ENCODE data around the gene TAS2R40. TPM values are rescaled to one million over a fixed set of nuclear protein-coding genes. Genes with fewer than 3 reads are reported as not detected.

The TAS2R40 gene
- polyA plus RNA-seq, 3 donors: 0.54 TPM; not detected in 2

DNA sequence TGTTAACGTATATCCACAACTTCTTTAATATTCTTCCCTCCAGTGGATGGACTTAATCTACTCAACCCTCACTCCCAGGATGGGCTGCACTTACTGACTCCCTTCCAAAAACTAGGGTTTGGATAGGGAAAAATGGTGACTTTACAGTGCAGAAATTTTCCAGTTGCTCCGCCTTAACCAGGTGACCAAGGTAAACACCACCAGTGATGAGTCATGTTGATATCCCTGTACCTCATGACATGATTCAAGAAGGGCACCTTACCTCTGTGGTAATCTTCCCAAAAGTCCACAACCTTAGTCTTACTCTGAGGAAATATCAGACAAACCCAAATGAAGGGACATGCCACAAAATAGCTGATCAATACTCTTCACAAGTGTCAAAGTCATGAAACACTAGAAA, 37.9 kb downstream of the TAS2R40 start:
- WGBS (ENCODE audit: insufficient coverage): 100% methylated on average over 1 of the region's 2 CpGs
- H2AFZ ChIP-seq (ENCODE audit: insufficient read depth, low read depth, low read length, poor library complexity, severe bottlenecking): no peak overlapping the region
- no peak overlapping the region for H3K4me3 Mint-ChIP-seq

DNA sequence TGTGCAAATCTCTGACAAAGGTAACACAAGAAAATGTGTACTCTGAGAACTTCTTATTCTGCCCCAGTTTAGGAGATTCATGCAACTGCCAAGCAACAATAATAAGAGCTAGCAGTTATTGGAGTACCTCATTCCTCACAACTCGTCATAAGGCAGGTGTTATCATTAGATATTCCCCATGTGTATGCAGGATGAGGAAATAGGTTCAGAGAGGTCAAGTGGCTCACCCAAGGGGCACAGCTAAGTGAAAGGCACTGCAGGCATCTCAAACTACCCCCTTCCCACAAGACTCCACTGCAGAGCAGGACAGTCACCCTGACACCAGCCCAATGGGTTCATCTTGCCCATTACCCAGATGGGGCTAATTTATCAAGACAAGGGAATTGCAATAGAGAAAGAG, 40.1 kb downstream of the TAS2R40 start:
- DNase-seq: no peak
- TF ChIP-seq, protein P1, sequence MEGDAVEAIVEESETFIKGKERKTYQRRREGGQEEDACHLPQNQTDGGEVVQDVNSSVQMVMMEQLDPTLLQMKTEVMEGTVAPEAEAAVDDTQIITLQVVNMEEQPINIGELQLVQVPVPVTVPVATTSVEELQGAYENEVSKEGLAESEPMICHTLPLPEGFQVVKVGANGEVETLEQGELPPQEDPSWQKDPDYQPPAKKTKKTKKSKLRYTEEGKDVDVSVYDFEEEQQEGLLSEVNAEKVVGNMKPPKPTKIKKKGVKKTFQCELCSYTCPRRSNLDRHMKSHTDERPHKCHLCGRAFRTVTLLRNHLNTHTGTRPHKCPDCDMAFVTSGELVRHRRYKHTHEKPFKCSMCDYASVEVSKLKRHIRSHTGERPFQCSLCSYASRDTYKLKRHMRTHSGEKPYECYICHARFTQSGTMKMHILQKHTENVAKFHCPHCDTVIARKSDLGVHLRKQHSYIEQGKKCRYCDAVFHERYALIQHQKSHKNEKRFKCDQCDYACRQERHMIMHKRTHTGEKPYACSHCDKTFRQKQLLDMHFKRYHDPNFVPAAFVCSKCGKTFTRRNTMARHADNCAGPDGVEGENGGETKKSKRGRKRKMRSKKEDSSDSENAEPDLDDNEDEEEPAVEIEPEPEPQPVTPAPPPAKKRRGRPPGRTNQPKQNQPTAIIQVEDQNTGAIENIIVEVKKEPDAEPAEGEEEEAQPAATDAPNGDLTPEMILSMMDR (IDR thresholded peaks at IDR 0.05): no peak
- H3K27me3 ChIP-seq (ENCODE audit: control insufficient read depth in 2 of 2, insufficient read depth in 2 of 2, low read length in 2 of 2): no peaks in the 10 kb centered on the region
- no CpG with 5 or more reads among the region's 1 CpG for WGBS (ENCODE audit: insufficient coverage)
- no peak overlapping the region for H3K27ac Mint-ChIP-seq
- peaks cover 26 to 33% of the 10 kb centered on the region in 2 donors for H3K4me1 ChIP-seq (ENCODE audit: control insufficient read depth in 1 of 2, insufficient read depth in 2 of 2, low read length in 2 of 2)
- peaks cover 0 to 4% (median 0%) of the 10 kb centered on the region in 7 donors for H3K9me3 Mint-ChIP-seq
- H3K79me2 ChIP-seq (ENCODE audit: insufficient read depth, low read length): peaks cover 37% of the 10 kb centered on the region
- H3K27me3 Mint-ChIP-seq (ENCODE audit: low read depth in 3 of 3): no peaks in the 10 kb centered on the region
- peaks cover 23% of the 10 kb centered on the region for H4K20me1 ChIP-seq (ENCODE audit: insufficient read depth, low read length)
- H3K27ac ChIP-seq (ENCODE audit: low read depth in 1 of 2, low read length in 2 of 2): no peak overlapping the region
- H3K9me3 ChIP-seq (replicated peaks in 1 of 2; ENCODE audit: control insufficient read depth in 1 of 2, insufficient read depth in 1 of 2, low read length in 2 of 2): no peaks in the 10 kb centered on the region
- intact Hi-C loops (cut with micrococcal nuclease): no loop called here
- H3K4me3 ChIP-seq (replicated peaks in 1 of 3; ENCODE audit: low read depth in 2 of 3, low read length in 3 of 3): no peak overlapping the region
- H3K4me2 ChIP-seq (replicated peaks; ENCODE audit: extremely low read depth, low read length, poor library complexity, severe bottlenecking): no peak overlapping the region
- H3K4me1 Mint-ChIP-seq: peaks cover 32% of the 10 kb centered on the region
- H3K4me3 Mint-ChIP-seq: no peak overlapping the region
- H3K9ac ChIP-seq (ENCODE audit: insufficient read depth, low read length, poor library complexity, severe bottlenecking): no peak overlapping the region
- H3K36me3 ChIP-seq (replicated peaks in 1 of 2; ENCODE audit: control insufficient read depth in 1 of 2, insufficient read depth in 2 of 2, low read length in 2 of 2): peaks cover 6 to 20% of the 10 kb centered on the region in 2 donors
- peaks cover 22% of the 10 kb centered on the region in 2 donors for H3K36me3 Mint-ChIP-seq
- H2AFZ ChIP-seq (ENCODE audit: insufficient read depth, low read depth, low read length, poor library complexity, severe bottlenecking): no peak overlapping the region

More for the DNA sequence above, 37.9 kb downstream of the TAS2R40 start:
- peaks cover 0 to 4% (median 0%) of the 10 kb centered on the region in 7 donors for H3K9me3 Mint-ChIP-seq
- peaks cover 22% of the 10 kb centered on the region for H3K4me1 Mint-ChIP-seq
- Histone ChIP-seq H3K4me3 (replicated peaks in 1 of 3; ENCODE audit: low read depth in 2 of 3, low read length in 3 of 3) (no peak overlapping the region), H3K9ac (ENCODE audit: insufficient read depth, low read length, poor library complexity, severe bottlenecking) (no peak overlapping the region), H3K9me3 (replicated peaks in 1 of 2; ENCODE audit: control insufficient read depth in 1 of 2, insufficient read depth in 1 of 2, low read length in 2 of 2) (no peaks in the 10 kb centered on the region), H3K4me2 (replicated peaks; ENCODE audit: extremely low read depth, low read length, poor library complexity, severe bottlenecking) (no peak overlapping the region), H3K4me1 (ENCODE audit: control insufficient read depth in 1 of 2, insufficient read depth in 2 of 2, low read length in 2 of 2) (peaks cover 18 to 25% of the 10 kb centered on the region in 2 donors), H3K27me3 (ENCODE audit: control insufficient read depth in 2 of 2, insufficient read depth in 2 of 2, low read length in 2 of 2) (no peaks in the 10 kb centered on the region), H3K27ac (ENCODE audit: low read depth in 1 of 2, low read length in 2 of 2) (no peak overlapping the region), H4K20me1 (ENCODE audit: insufficient read depth, low read length) (peaks cover 5% of the 10 kb centered on the region), H3K36me3 (replicated peaks in 1 of 2; ENCODE audit: control insufficient read depth in 1 of 2, insufficient read depth in 2 of 2, low read length in 2 of 2) (no peaks in the 10 kb centered on the region), H3K79me2 (ENCODE audit: insufficient read depth, low read length) (peaks cover 20% of the 10 kb centered on the region)
- intact Hi-C loops (cut with micrococcal nuclease): no loop called here
- no peaks in the 10 kb centered on the region for H3K27me3 Mint-ChIP-seq (ENCODE audit: low read depth in 3 of 3)
- H3K27ac Mint-ChIP-seq: no peak overlapping the region
- no peak for DNase-seq
- TF ChIP-seq, protein P1 (IDR thresholded peaks at IDR 0.05): no peak
- peaks cover 2 to 5% of the 10 kb centered on the region in 2 donors for H3K36me3 Mint-ChIP-seq

All from CD14-positive monocyte (primary cell).